ENCODE results near the gene PAAF1.

GRCh38 chr11:73866586-73866996 is 10.2 kb upstream of the PAAF1 start:
- TF ChIP-seq YY1 (IDR thresholded peaks at IDR 0.05; ENCODE audit: insufficient read depth, insufficient replicate concordance, low read depth, low read length) (no peak), SIN3A (IDR thresholded peaks at IDR 0.05; ENCODE audit: borderline replicate concordance, low read depth, low read length) (no peak), ETS1 (CRISPR knock-in tag; IDR thresholded peaks at IDR 0.05) (no peak), HNRNPLL (IDR thresholded peaks at IDR 0.05; ENCODE audit: low read depth, low read length, poor library complexity, severe bottlenecking) (no peak), EHMT2 (IDR thresholded peaks at IDR 0.05; ENCODE audit: borderline replicate concordance, low read depth, low read length) (no peak), ESRRA (CRISPR knock-in tag; IDR thresholded peaks at IDR 0.05; ENCODE audit: low read depth) (no peak), NFE2L1 (CRISPR knock-in tag; IDR thresholded peaks at IDR 0.05; ENCODE audit: borderline replicate concordance) (no peak)
